Activated CD8-positive, alpha-beta memory T cell treated with anti-CD3 and anti-CD28 coated beads for 24 hours (primary cell): ENCODE data around the gene RIPPLY3.
"Not testable (repeated sequence)": the region's sequence is repeated elsewhere in the genome, so short reads cannot be mapped to it uniquely, and the experiment has no call there.

Source experiments
- DNase-seq: peaks from one replicate; pipeline ENCODE4 v3.0.0-alpha.2; 2020

Gene RIPPLY3

DNA sequence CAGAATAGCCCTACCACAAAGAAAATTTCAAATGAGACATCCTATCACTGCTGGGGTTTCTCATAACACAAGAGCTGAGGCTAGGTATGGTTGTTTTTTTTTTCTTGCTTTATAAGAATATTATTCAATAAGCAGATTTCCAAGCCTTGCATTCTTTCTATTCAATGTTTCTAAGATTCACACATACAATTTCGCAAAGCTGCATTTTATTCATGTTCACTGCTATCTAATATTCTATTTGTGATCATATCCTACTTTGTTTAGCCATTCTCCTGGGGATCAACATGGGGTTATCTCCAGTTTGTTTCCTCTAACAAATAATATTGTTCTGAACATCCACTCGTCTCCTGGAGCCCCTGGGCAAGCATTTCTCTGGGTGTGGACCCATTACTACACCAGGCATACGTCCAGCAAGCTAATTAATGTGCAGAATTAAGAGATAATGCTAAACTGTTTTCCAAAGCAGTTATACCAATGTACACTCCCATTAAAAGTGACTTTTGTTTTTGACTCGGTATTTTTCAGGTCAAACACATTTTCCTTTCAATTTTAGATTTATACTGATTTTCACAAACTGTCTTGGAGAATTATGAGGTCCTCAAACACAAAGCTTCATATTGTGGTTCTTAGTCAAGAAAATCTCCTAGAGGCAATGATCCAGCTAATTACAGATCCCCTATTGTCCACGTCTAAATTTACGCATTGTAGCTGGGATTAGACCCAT lies 24.4 kb upstream of the RIPPLY3 start:
- no peak for DNase-seq

DNA sequence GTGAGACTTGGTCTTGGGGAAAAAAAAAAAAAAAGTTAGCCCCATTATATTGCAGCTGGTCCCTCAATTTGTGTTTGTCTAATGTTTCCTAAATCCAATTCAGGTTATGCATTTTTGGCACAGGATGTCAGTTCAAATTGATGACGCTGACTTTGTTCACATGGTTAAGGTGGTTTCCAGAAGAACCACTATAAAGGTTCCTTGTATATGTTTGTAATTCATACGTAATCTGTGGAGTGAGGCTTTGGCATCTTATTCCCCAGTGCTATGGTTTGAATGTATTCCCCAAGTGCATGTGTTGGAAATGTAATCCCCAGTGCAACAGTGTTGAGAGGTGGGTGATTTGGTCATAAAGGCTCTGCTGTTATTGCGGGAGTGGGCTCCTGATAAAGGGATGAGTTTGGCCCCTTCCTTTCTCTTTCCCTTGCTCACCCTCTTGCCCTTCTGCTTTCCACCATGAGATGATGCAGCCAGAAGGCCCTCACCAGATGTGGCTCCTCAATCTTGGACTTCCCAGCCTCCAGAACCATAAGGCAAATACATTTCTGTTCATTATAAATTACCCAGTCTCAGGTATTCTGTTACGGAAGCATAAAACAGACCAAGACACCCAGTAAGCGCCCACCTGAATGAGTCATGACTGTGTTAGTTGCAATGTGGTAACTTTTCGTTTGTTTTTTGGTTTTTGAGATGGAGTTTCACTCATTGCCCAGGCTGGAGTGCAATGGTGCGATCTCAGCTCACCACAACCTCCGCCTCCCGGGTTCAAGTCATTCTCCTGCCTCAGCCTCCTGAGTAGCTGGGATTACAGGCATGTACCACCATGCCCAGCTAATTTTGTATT lies 20.5 kb upstream of the RIPPLY3 start:
- DNase-seq, result no peak

DNA sequence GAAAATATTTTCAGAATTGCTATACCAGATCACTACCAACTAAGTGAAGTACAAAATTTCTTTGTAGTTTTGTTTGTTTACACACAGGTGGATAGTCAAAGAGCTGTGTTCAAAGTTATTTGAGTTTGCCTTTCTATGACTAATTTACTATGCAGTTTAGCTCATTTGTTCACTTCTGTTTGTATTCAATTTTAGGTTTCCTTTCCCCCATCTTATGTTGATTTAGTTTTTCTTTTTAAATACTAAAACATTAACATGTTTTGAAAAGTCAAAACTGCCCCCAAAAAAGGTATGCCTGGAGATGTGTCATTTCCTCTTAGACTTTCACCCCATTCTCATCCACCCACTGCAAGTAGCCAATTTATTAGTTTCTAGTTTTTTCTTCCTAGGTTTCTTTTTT lies 18.7 kb upstream of the RIPPLY3 start:
- DNase-seq, result no peak

DNA sequence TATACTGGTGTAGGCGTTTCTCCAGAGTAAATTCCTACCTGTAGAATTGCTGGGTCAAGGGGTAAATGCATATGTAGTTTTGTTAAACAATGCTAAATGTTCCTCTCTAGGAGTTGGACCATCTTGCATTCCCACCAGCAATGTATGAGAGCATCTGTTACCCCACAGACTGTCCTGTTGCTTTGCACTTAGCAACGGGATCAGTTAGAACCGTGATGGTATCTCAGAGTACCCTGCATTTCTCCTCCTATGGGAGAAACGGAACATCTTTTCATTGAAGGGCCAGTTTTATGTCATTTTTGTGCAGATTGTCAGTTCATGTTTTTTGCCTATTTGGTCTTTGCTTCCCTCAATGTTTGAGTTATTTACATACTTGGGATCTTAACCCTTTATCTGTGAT lies 18.0 kb upstream of the RIPPLY3 start:
- no peak for DNase-seq

DNA sequence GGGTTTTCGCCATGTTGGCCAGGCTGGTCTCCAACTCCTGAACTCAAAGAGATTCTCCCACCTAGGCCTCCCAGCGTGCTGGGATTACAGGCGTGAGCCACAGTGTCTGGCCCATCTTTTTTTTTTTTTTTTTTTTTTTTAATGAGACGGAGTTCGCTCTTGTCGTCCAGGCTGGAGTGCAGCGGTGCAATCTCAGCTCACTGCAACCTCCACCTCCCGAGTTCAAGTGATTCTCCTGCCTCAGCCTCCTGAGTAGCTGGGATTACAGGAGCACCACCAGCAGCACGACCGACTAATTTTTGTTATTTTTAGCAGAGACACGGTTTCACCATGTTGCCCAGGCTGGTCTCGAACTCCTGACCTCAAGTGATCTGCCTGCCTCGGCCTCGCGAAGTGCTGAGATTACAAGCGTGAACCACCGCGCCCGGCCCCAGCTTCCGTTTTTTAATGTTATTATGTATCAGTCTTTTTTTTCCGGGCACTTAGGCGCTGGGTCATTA lies 17.3 kb upstream of the RIPPLY3 start:
- not testable (repeated sequence) for DNase-seq

DNA sequence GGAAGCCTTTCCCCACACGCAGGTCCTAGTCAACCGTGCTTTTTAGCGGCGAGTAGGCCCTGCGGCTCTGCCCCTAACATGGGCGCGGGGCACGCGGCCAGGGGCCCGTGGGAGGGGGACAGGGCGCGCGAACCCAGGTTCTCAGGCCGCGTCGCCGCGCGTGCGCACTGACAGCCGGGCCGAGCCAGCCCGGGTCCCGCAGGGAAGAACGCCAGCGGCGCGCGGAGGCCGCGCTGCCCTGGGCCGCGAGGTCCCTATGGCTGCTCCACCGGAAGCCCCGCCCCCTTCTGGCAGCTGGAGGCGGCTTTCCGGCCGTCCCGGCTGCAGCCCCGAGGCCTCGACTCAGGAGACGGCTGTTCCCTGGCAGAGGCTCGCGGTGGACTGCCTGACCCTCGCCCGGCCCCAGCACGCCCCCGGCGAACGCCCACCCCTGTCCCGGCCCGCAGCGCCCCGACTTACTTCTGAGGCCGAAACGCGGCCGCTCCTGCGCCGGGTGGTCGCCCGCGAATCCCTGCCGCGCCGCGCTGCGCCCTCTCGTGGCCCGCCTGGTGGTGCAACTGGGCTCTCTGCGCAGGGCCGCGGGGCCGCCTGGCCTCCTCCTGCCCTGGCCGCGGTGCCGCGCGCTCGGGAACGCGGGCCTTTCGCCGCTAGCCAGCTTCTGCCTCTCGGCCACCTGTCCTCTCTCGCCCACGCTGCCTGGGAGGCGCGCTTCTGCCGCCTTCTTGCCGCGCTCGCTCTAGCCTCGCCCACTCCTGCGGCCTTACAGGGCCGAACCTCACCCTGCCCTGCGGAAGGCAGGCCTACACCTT lies 16.6 kb upstream of the RIPPLY3 start:
- peak; percentile 99 for DNase-seq

DNA sequence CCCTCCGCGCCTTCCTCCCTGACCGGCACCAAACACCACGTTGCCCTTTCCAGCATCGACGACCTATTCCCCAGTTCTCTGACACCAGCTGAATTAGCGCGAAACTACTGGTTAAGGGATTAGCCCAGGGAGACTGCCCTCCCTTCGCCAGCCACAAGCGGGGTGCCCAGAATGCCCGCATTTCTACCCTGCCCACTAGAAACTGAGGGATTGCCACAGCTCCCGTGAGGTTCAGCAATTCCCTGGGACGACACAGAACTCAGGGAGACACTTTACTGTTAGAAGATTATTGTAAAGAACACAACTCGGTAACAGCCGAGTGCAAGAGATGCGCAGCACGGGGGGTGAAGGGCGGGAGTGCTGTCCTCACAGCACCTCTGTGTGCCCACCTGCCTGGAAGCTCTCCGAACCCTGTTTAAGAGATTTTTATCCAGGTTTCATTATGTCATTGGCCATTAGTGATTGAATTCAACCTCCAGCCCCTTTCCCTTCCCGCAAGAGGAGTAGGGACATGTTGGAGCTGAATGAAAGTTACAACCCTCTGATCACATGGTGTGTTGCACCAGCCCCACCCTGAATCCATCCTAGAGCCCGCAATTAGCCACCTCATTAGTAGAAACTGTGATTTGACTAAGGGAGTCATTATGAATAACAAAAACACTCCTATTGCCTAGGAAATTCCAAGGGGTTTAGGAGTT lies 15.8 kb upstream of the RIPPLY3 start:
- no peak for DNase-seq

DNA sequence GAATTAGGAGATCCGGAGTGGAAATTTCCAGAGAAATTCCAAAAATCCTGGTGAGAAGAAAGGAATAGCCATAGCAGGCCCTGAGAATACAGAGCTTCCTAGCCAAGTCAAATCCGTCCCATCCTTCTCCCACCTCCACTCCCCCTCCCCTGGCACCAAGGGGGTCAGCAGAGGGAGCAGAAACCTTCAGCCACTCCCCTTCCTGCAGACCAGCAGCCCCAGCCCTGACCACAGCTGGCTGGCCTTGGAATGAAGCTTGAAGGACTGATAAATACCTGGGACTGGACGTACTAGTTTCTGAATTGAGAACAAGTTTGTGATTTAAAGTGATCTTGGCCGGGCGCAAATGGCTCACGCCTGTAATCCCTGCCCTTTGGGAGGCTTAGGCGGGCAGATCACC lies 13.8 kb upstream of the RIPPLY3 start:
- no peak for DNase-seq

DNA sequence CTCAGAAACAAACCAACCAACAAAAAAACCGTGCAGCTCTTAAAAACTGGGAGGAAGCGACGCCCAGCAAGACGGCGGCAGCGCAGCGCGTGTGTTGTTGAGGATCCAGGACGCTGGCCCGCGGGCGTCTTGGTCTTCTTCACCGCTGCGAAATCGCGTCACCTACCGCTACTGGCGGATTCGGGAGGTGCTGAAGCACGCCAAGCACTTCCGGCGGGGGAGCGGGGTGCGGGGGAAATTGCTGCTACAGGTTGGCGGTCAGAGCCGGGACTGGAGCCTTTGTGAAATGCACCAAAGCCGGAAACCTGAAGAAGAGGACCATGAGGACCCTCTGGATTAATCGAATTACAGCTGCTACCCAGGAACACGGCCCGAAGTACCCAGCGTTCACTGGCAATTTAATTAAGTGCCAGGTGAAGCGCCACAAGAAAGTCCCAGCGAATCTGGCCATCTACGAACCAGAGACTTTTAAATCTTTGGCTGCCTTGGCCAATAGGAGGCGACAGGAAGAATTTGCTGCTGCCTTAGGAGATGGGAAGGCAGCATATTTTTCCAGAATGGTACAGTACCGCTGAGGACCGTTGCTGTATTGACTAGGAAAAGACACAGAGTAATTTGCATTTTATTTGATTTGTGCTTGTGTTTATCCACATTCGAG lies 11.9 kb upstream of the RIPPLY3 start:
- no peak for DNase-seq

DNA sequence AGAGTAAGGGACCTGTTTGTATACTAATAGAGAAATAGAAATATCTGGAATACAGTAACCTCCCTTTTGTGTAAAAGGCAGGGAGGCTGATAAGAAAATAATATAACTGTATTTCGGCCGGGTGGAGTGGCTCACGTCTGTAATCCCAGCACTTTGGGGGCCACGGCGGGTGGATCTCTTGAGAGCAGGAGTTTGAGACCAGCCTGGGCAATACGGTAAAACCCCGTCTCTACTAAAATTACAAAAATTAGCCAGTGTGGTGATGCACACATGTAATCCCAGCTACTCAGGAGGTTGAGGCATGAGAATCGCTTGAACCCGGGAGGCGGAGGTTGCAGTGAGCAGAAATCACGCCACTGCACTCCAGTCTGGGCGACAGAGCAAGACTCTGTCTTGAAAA lies 11.2 kb upstream of the RIPPLY3 start:
- DNase-seq, result not testable (repeated sequence)

DNA sequence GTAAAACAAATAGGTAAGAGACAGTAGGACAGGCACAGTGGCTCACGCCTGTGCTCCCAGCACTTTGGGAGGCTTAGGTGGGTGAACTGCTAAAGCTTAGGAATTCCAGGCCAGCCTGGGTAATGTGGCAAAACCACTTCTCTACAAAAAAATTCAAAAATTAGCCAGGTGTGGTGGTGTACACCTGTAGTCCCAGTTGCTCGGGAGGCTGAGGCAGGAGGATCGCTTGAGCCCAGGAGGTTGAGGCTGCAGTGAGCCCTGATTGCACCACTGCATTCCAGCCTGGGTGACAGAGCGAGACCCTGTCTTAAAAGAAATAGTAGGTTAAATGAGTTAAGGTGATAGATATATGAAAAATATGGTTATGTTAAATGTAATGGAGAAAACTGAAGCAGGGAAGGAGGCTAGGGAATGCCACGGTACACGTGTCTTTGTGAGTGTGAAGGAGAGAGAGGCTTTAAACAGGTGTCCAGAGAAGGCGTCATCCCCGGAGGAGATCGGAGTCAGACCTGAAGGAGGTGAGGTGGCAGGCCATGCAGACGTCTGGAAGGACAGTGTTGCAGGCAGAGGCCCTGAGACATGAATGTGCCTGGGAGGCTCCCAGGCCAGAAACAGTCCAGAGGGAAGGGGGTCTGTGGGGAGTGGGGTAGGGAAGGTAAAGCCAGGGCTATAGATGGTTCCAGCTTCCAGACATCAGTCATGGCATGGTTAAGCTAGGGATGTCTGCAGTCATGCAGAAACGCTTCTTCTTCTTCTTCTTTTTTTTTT lies 7.2 kb upstream of the RIPPLY3 start:
- no peak for DNase-seq

DNA sequence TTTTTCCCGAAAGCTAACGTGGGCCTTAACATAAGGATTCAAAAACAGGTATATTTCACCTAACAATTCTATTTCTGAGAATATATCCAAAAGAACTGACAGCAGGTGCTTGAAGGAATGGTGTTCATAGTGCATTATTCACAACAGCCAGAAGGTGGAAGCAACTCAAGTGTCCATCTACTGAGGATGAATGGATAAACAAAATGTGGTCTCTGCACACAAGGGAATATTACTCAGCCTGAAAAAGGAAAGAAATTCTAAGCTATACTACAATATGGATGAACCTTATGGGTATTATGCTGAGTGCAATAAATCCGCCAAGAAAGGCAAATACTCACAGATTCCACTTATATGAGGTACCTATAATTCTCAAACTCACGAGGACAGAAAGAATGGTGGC lies 6.1 kb upstream of the RIPPLY3 start:
- no peak for DNase-seq

DNA sequence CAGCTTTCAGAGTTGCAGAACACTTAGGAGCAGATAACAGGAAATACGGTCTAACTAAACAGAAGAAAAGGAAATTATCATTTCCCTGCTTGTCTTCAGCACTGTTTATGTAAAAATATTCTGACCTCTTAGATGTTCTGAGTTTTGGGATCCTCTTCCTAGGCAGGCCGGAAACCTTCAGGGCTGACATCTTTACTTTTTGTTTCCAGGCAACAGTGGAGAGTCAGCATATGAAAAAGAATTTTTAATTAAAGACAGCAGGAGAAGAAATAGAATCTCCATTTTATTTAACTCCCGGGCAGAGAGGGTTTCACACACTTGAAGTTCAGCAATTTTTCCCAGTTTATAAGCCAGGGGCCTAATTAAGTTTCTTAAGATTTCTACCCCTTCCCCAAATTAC lies 5.1 kb upstream of the RIPPLY3 start:
- DNase-seq, result no peak

DNA sequence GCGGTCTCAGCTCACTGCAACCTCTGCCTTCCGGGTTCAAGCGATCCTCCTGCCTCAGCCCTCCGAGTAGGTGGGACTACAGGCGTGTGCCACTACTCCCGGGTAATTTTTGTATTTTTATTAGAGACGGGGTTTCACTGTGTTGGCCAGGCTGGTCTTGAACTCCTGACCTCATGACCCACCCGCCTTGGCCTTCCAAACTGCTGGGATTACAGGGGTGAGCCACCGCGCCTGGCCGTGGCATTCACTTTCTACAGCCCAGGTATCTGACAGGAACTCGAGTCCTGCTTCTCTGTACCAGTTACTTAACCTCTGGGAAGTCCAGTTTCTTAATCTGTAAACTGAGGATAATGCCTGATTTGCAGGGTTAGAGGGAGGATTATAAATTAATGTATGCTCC lies 3.7 kb upstream of the RIPPLY3 start:
- DNase-seq, result not testable (repeated sequence)

DNA sequence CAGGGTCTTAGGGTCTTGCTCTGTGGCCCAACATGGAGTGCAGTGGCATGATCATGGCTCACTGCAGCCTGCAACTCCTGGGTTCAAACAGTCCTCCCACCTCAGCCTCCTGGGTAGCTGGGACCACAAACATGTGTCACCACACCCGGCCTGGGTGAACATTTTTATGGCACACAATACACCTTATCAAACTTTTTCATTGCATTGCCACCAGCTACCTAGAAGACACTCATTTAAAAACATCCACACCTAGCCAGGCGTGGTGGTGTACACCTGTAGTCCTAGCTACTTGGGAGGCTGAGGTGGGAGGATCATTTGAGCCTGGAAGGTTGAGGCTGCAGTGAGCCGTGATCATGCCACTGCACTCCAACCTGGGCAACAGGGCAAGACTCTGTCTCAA lies 2.6 kb upstream of the RIPPLY3 start:
- DNase-seq, result not testable (repeated sequence)

DNA sequence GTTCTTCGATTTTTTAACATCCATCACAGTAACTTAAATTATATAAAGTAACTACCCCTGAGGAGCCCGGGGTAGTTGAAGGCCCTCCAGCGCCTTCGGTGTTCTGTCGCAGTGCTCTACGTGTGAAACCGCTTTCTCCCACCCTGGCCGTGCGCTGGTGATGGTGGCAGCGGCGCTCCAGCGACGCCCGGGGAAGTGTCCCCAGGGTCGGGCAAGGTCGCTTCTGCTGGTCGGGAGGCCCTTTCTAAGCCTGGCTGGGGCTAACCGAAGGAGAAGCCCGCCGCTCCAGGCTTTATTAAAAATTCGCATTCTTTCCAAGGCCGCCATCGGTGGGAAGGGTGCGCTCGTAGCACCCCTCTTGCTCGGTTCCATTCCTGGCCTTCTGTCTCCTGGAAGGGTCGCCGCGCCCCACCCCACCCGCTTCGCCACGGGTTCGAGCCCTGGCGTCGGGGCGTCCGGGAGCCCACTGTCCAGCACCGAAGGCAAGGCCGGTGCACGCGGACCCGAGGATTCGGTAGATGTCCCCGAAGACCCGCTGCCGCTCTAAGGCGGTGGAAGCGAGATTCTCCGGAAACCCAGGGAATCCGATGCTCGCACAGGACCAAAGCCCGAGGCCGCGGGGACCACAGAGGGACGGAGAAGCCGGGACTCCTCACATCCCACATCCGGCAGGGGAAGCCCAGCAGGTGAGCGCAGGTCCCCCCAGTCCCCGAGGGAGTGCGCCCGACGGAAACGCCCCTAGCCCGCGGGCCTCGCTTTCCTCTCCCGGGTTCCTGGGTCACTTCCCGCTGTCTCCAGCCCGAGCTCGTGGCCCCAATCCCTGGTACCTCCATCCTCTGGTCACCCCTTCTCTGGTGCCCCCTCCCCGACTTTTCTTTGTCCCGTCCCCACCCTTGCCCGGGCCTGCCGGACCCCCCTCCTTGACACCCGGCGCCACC lies 685 bp upstream of the RIPPLY3 start:
- DNase-seq, result no peak

DNA sequence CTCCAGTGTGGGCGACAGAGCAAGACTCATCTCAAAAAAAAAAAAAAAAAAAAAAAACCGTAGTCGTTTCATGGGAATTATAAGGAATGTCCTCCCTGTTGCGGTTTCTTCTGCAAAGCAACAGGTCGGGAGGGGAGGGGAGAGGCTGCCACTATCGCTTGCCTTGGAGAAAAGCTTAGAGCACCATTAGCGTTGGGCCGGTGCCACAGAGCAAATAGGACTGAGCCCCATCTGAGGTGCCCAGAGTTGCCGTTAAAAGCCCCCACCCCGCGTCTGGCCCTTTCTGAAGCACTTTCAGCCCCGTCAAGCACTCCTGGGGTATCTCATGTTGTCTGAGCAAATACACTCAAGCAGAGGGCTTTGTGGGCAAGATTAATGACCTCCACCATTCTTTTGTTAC lies 2.2 kb downstream of the RIPPLY3 start:
- no peak for DNase-seq

DNA sequence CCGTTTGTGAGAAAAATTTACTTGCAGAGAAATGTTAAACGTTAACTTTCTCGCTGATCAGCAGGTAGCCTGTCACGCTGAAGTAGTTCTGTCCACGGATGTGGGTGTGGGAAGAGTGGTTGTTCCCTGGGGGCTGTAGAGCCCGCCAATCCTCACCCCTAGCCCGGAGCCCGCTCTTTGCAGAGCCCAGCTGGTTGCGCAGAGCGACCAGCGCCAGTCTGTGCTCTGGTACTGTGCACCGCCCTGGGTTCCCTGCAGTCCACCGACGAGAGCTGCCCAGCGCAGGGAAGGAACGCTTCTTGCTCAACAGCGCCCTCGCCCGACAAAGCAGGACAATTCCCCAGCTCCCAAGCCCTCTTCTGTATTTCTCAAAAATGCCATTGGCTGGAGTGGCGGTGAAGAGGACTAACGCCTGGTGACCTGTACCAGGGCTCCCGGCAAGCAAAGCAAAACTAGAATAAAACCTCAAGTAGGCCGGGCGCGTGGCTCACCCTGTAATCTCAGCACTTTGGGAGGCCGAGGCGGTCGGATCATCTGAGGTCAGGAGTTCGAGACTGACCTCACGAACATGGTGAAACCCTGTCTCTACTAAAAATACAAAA lies 3.3 kb downstream of the RIPPLY3 start:
- DNase-seq, result peak; percentile 91

DNA sequence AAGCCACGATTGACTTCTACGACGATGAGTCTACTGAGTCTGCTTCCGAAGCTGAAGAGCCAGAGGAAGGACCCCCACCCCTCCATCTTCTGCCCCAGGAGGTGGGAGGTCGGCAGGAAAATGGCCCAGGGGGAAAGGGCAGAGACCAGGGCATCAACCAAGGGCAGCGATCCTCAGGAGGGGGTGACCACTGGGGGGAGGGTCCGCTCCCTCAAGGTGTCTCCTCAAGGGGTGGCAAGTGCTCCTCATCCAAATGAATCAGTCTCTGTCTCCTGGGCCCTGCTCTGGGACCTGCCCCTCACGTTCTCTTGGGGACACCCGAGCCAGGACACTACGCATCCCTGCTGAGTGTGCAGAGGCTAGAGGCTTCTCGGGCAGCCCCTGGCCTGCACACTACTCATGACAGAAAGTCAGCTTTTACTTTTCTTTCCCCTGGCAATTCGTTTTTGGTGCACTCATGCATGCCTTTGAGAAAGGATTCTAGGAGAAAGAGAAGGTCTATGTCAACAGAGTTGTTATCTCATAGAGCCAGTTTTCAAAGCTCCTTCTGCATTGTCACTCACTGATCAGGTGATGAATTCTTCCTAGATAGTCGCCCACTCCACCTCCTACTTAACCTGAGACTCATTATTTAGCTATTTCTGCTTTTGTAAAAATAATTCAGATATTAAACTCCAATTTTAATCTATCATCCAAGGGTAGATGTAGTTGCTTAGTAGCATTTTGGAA lies 11.6 kb downstream of the RIPPLY3 start:
- DNase-seq, result no peak
